SK-N-SH (cell line): ENCODE data around the gene CCDC178.

Experiments
- EP300 ChIP-seq, 2 experiments: IDR thresholded peaks; 2 replicates each; pipeline versions ENCODE4 v1.4.0 to v1.6.1; 2012; ENCODE audit warnings: borderline replicate concordance in 1 of 2, low read depth in 1 of 2, low read length in 1 of 2
- FOXJ3 ChIP-seq: sonication (generic); formaldehyde crosslinking; IDR thresholded peaks from 2 replicates; pipeline ENCODE4 v1.5.1; 2020; ENCODE audit warnings: mild to moderate bottlenecking, missing genetic modification reagents
- IRF3 ChIP-seq: fragments of 150-350 bp; IDR thresholded peaks from 2 replicates; pipeline ENCODE4 v1.6.1; 2016; ENCODE audit warnings: mild to moderate bottlenecking, low read depth, low read length
- MAX ChIP-seq: IDR thresholded peaks from 2 replicates; pipeline ENCODE4 v1.4.0; 2012; ENCODE audit warnings: low read depth
- MXI1 ChIP-seq: IDR thresholded peaks from 2 replicates; pipeline ENCODE4 v1.6.1; 2012; ENCODE audit warnings: mild to moderate bottlenecking, low read depth, low read length, improper control_type of control experiment
- RCOR1 ChIP-seq: fragments of 150-350 bp; IDR thresholded peaks from 2 replicates; pipeline ENCODE4 v1.6.1; 2017; ENCODE audit warnings: antibody characterized with exemption, low read length
- RFX5 ChIP-seq: IDR thresholded peaks from 2 replicates; pipeline ENCODE4 v1.6.1; 2012; ENCODE audit warnings: mild to moderate bottlenecking, improper control_type of control experiment, low read length
- SMC3 ChIP-seq: IDR thresholded peaks from 2 replicates; pipeline ENCODE4 v1.6.1; 2012; ENCODE audit warnings: low read depth, low read length, improper control_type of control experiment
- TAF1 ChIP-seq: IDR thresholded peaks from 2 replicates; pipeline ENCODE4 v1.6.1; 2012; ENCODE audit warnings: low read depth, mild to moderate bottlenecking, low read length, moderate library complexity, borderline replicate concordance
- TCF12 ChIP-seq: IDR thresholded peaks from 2 replicates; pipeline ENCODE4 v1.4.0; 2012
- USF1 ChIP-seq: IDR thresholded peaks from 2 replicates; pipeline ENCODE4 v1.4.0; 2012; ENCODE audit warnings: low read depth, borderline replicate concordance
- ZBTB33 ChIP-seq: IDR thresholded peaks from 2 replicates; pipeline ENCODE4 v1.4.0; 2012; ENCODE audit warnings: low read depth, borderline replicate concordance
- TF ChIP-seq, protein P1 (sequence below): fragments of 200-600 bp; sonication (generic); IDR thresholded peaks from 2 replicates; pipeline ENCODE4 v1.6.1; 2017; ENCODE audit warnings: antibody characterized with exemption, mild to moderate bottlenecking, moderate library complexity
- TF ChIP-seq, protein P2 (sequence below): IDR thresholded peaks from 2 replicates; pipeline ENCODE4; 2012

GRCh38 chr18:33459612-33460011 lies 19.1 kb upstream of the CCDC178 start:
- TF ChIP-seq, protein P1, sequence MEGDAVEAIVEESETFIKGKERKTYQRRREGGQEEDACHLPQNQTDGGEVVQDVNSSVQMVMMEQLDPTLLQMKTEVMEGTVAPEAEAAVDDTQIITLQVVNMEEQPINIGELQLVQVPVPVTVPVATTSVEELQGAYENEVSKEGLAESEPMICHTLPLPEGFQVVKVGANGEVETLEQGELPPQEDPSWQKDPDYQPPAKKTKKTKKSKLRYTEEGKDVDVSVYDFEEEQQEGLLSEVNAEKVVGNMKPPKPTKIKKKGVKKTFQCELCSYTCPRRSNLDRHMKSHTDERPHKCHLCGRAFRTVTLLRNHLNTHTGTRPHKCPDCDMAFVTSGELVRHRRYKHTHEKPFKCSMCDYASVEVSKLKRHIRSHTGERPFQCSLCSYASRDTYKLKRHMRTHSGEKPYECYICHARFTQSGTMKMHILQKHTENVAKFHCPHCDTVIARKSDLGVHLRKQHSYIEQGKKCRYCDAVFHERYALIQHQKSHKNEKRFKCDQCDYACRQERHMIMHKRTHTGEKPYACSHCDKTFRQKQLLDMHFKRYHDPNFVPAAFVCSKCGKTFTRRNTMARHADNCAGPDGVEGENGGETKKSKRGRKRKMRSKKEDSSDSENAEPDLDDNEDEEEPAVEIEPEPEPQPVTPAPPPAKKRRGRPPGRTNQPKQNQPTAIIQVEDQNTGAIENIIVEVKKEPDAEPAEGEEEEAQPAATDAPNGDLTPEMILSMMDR, result no peak
- TF ChIP-seq MAX (no peak), SMC3 (no peak), EP300 (IDR thresholded peaks at IDR 0.05; ENCODE audit: borderline replicate concordance in 1 of 2, low read depth in 1 of 2, low read length in 1 of 2) (no peak), MXI1 (no peak), TCF12 (no peak), RFX5 (no peak), FOXJ3 (CRISPR knock-in tag) (no peak), USF1 (no peak), RCOR1 (no peak), IRF3 (no peak), ZBTB33 (no peak), TAF1 (no peak)
- TF ChIP-seq, protein P2, sequence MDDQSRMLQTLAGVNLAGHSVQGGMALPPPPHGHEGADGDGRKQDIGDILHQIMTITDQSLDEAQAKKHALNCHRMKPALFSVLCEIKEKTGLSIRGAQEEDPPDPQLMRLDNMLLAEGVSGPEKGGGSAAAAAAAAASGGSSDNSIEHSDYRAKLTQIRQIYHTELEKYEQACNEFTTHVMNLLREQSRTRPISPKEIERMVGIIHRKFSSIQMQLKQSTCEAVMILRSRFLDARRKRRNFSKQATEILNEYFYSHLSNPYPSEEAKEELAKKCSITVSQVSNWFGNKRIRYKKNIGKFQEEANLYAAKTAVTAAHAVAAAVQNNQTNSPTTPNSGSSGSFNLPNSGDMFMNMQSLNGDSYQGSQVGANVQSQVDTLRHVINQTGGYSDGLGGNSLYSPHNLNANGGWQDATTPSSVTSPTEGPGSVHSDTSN, result no peak
